GM10847 (cell line): ENCODE results near the gene HAT1.

Experiments used
- POLR2A ChIP-seq: IDR thresholded peaks from 2 replicates; pipeline ENCODE4 v1.6.1; 2011; ENCODE audit not compliant: insufficient read length; ENCODE audit errors: extremely low read depth

Gene HAT1

GRCh38 chr2:171922230-171923022 is at the start of gene HAT1:
Gene HAT1 (plus strand): TSS chr2:171922461. CDS start chr2:171922501, 40 bp downstream.
- peak; percentile 55 for TF ChIP-seq POLR2A

GRCh38 chr2:171874517-171874916 is 47.7 kb upstream of the HAT1 start:
- no peak for TF ChIP-seq POLR2A

GRCh38 chr2:171874963-171875362 is 47.3 kb upstream of the HAT1 start:
- no peak for TF ChIP-seq POLR2A

GRCh38 chr2:171878481-171878993 is 43.7 kb upstream of the HAT1 start:
- no peak for TF ChIP-seq POLR2A

- TF ChIP-seq POLR2A: no peak
Observed at GRCh38 chr2:171879865-171880264, 42.4 kb upstream of the HAT1 start.

GRCh38 chr2:171880774-171881173 is 41.5 kb upstream of the HAT1 start:
- no peak for TF ChIP-seq POLR2A

GRCh38 chr2:171882089-171882769 is 40.0 kb upstream of the HAT1 start:
- no peak for TF ChIP-seq POLR2A

GRCh38 chr2:171883275-171883893 is 38.9 kb upstream of the HAT1 start:
- TF ChIP-seq POLR2A: no peak

- TF ChIP-seq POLR2A: no peak
Observed at GRCh38 chr2:171889333-171889732, 32.9 kb upstream of the HAT1 start.

GRCh38 chr2:171889808-171890207 is 32.5 kb upstream of the HAT1 start:
- TF ChIP-seq POLR2A: no peak

- no peak for TF ChIP-seq POLR2A
Observed at GRCh38 chr2:171893196-171893823, 29.0 kb upstream of the HAT1 start.

- peak; percentile 87 for TF ChIP-seq POLR2A
Observed at GRCh38 chr2:171893824-171894611, 28.2 kb upstream of the HAT1 start, which contains the start of gene SLC25A12. Gene SLC25A12 (minus strand): TSS chr2:171894244. CDS start chr2:171894214, 30 bp downstream.

GRCh38 chr2:171894612-171894947 is 27.7 kb upstream of the HAT1 start:
- no peak for TF ChIP-seq POLR2A

GRCh38 chr2:171895786-171896185 is 26.5 kb upstream of the HAT1 start:
- TF ChIP-seq POLR2A: no peak
